HG03469 (cell line): ENCODE data around the gene FGF8.

ENCODE experiments used
- ATAC-seq: cut with Tn5 transposase; IDR thresholded peaks from one replicate; pipeline ENCODE4 v1.9.1; 2021; ENCODE audit warnings: mild to moderate bottlenecking, moderate library complexity, moderate number of reproducible peaks; ENCODE audit not compliant: unreplicated experiment

Gene FGF8

GRCh38 chr10:101782811-101783735 lies 7.2 kb upstream of the FGF8 start, which contains the start of gene NPM3:
Gene NPM3 (minus strand): TSS chr10:101783446. CDS start chr10:101783390, 56 bp downstream.
- no peak for ATAC-seq

DNA sequence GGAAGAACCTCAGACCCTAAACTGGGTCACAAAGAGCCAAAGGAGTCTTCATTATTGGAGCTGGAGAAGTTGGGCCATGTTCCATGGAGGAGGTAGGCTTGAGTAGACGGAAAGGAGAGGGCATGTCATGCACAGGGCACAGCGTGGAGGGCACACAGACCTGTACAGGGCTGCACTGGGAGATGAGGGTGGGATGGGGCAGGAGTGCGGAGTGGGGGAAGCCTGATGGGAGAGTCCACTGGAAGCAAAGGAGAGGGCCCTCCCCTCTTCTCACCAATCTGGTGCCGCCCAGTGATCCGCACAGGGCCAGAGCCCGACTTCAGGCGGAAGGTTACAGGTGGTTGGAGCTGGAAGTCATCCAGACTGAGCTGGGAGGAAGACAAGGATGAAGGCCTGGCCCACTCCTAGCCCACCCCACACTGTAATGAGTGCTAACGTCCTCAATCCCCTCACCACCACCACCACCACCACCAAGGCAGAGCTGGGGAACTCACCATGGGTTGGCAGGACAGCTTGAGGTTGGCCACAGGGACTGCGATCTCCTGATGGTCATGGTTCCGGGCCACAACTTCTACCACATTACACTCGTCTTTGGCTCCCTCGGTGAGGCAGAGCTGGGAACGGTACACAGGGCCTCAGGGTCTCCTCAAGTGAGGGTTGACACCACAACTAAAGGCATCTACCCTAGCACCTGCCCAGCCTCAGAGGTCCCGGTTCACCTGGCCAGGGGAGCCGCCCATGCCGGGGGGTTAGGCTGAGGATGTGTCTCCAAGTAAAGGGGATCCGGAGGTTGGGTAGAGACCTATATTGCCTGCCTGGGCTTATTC lies 6.3 kb upstream of the FGF8 start:
- no peak for ATAC-seq

DNA sequence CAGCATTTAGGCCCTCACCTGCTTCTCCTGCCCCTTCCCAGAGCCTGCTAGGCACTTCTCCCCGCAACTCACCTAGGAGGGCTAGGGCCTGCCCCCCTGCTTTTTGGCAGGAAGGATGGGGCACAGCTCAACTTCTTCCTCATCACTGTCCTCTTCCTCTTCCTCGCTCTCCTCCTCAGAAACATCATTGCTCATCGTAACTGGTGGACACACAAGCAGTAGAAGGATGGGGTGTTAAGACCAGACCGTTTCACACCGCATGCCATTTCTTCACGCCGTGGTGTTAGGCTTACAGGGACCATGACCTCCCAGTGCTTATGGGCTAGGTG lies 5.7 kb upstream of the FGF8 start:
- no peak for ATAC-seq

GRCh38 chr10:101780818-101781654 lies 5.1 kb upstream of the FGF8 start:
- ATAC-seq: no peak

DNA sequence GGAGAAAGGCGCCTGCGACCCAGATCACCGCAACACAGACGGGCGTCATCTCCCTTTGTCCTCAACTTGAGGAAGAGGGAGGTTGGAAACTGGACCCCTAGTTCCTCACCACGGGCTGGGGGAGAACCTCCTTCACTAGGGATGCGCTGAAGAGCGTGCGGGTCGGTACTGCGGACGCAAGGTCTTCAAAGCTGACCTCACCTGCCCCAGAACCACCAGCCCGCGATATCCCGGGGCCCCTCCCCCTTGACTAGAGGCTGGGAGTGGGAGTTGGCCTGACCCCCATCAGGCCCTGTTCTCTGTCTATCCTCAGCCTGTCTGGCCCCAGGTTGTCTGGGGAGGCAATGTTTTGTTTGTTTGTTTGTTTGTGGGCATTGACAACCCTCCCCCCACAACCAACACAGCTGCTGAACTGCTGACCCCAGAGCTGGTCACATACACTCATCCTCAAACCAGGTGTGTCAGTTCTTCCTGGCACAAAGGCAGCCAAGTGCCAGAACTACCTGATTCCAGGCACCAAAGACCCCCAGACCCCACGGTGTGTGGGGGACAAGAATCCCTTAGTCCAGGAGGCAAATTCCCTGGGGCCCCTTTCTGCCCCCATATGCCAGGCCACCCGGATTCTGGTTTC lies 4.4 kb upstream of the FGF8 start:
- no peak for ATAC-seq

- peak; percentile 39 for ATAC-seq
Observed at GRCh38 chr10:101779544-101780186, 3.8 kb upstream of the FGF8 start.

DNA sequence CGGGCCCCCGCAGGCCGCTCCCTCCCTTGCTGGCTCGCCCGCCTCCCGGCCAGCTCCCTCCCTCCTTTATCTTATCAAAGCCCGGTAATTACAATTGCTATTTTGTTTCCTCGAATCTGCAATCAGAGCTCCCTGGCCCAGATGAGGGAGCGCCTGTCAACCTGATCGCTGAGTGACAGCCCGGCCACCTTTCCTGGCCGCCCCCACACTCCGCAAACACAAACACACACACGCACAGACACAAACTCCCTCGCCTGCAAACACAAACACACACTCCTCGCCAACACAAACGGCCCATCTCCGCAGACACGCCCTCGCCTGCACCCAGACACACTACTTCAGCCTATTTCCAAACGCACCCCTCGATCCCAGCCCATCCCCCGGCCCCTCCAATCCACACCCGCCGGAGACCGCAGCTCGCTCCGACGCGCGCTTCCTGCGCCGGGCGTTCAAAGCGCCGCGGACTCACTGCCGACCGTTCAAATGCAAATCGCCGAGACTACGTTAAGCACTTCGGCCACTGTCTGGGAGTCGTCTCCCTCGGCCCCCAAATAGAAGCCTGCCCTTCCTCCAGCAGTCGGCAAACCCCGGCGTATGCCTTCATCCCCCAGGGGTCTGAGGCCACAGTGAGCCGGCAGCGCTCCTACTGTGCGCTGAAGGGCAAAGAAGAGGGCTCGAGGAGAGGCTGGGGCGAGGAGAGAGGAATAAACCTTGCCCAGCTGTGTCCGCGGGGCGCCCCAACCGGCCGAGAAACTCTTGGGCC lies 3.0 kb upstream of the FGF8 start:
- no peak for ATAC-seq

GRCh38 chr10:101778151-101778780 lies 2.4 kb upstream of the FGF8 start:
- no peak for ATAC-seq

GRCh38 chr10:101777619-101778145 lies 1.8 kb upstream of the FGF8 start:
- ATAC-seq: no peak

GRCh38 chr10:101776161-101776817 lies 375 bp upstream of the FGF8 start:
- ATAC-seq: no peak

DNA sequence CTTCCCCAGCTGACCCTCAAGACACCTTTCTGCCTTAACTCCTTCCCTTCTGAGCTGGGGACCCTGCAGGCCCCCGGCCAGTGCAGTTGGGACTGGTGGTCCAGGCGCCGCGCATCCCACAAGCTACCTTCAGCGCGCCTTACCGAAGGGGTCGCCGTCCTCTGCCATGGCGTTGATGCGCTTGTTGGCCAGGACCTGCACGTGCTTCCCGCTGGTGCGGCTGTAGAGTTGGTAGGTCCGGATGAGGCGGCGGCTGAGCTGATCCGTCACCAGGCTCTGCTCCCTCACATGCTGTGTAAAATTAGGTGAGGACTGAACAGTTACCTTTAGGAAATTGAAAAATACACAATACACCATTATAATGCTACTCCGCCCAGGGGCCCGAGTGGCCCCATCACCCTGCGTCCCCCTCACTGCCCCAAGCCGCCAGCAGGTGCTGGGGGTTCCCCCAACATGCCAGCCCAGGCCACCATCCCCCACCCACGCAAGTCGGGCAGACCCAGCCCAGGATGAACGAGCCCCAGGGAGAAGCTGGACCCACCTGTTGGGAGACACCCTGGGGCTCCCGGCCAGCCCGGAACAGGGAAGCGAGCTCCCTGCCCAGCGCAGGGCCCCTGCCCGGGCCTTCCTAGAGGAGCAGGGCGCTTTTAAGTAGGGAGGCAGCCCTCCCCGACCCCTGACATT lies 1.2 kb downstream of the FGF8 start:
- no peak for ATAC-seq

- no peak for ATAC-seq
Observed at GRCh38 chr10:101773923-101774588, 1.9 kb downstream of the FGF8 start.

- ATAC-seq: no peak
Observed at GRCh38 chr10:101772895-101773761, 2.8 kb downstream of the FGF8 start.

DNA sequence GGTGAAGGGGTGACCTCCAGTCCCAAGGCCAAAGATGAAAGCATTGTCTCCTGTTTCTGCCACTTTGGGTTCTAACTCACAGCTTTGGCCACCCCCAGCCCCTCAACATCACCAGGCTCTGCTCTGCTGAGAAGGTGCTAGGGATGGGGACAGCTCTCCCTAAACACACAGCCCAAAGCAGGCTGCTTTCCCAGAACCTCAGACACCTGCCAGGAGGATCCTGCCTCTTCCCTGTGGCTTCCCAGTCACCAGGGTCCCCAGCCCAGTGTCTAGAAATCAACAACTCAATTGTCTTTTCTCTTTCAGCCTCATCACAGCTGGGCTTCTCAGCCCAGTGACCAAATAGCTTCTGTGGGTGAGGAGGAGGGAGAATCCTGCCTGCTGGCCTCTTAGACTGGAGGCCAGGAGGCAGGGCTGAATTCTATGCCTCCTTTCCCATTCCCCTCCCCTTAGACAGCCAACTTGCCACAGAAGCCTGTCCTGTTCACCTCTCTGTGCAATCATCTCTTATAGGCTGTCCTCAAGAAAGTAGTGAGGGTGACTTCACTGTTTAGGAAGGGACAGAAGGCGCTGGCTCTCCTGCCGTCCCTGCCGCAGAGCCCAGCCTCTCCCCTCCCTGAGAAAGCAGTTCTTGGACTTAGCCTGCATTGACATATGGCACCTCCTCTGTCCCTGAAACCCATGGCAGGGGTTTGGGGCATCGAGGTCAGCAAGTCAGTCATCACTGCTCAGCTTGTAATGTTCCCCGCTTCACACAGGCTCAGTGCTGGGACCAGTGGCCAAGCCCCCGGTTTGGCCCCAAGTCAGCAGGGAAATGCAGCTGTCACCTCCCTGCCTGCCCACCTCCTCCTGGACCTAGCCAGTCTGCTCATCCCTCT lies 3.7 kb downstream of the FGF8 start:
- ATAC-seq: no peak

GRCh38 chr10:101771380-101771779 lies 4.5 kb downstream of the FGF8 start:
- ATAC-seq: no peak
